HepG2 (cell line): ENCODE measurements around the gene DPAGT1. TPM values are rescaled to one million over a fixed set of nuclear protein-coding genes. Genes with fewer than 3 reads are reported as not detected.

ENCODE experiments used
- KDM4B ChIP-seq: sonication (generic); formaldehyde crosslinking; IDR thresholded peaks from 2 replicates; pipeline ENCODE4 v1.4.0; 2020; ENCODE audit warnings: missing genetic modification reagents
- MEIS2 ChIP-seq: sonication (generic); formaldehyde crosslinking; IDR thresholded peaks from 2 replicates; pipeline ENCODE4 v1.9.0; 2021; ENCODE audit warnings: mild to moderate bottlenecking, missing genetic modification reagents
- NFIC ChIP-seq: IDR thresholded peaks from 2 replicates; pipeline ENCODE4 v1.6.1; 2012; ENCODE audit warnings: mild to moderate bottlenecking, low read length, inconsistent platforms
- PAX8 ChIP-seq: sonication (generic); formaldehyde crosslinking; IDR thresholded peaks from 2 replicates; pipeline ENCODE4 v1.8.0; 2022; ENCODE audit warnings: mild to moderate bottlenecking, missing genetic modification reagents, borderline replicate concordance
- POLR2G ChIP-seq: fragments of 200-400 bp; formaldehyde crosslinking; IDR thresholded peaks from 2 replicates; pipeline ENCODE4 v1.6.1; 2018; ENCODE audit warnings: mild to moderate bottlenecking, low read depth, low read length, moderate library complexity
- RBM22 ChIP-seq: fragments of 200-400 bp; formaldehyde crosslinking; optimal IDR thresholded peaks from 2 replicates; pipeline ENCODE3; 2017; ENCODE audit warnings: mild to moderate bottlenecking, low read length, moderate library complexity
- TARDBP ChIP-seq: sonication (generic); formaldehyde crosslinking; IDR thresholded peaks from 2 replicates; pipeline ENCODE4 v1.8.0; 2022; ENCODE audit warnings: mild to moderate bottlenecking, missing genetic modification reagents
- TBX2 ChIP-seq: sonication (generic); formaldehyde crosslinking; IDR thresholded peaks from 2 replicates; pipeline ENCODE4 v1.5.0; 2020; ENCODE audit warnings: missing genetic modification reagents, mild to moderate bottlenecking, borderline replicate concordance
- XRCC5 ChIP-seq: fragments of 200-400 bp; formaldehyde crosslinking; optimal IDR thresholded peaks from 2 replicates; pipeline ENCODE3; 2017; ENCODE audit warnings: mild to moderate bottlenecking, low read length
- YEATS2 ChIP-seq: sonication (generic); formaldehyde crosslinking; IDR thresholded peaks from 2 replicates; pipeline ENCODE4 v1.4.0; 2020; ENCODE audit warnings: missing genetic modification reagents, borderline replicate concordance
- ZIK1 ChIP-seq: sonication (generic); formaldehyde crosslinking; IDR thresholded peaks from 2 replicates; pipeline ENCODE4 v1.5.0; 2020; ENCODE audit warnings: mild to moderate bottlenecking, low read depth, missing genetic modification reagents, borderline replicate concordance
- ZMYM2 ChIP-seq: sonication (generic); formaldehyde crosslinking; IDR thresholded peaks from 2 replicates; pipeline ENCODE4 v1.8.0; 2022; ENCODE audit warnings: mild to moderate bottlenecking, missing genetic modification reagents
- ZNF354B ChIP-seq: sonication (generic); formaldehyde crosslinking; IDR thresholded peaks from 2 replicates; pipeline ENCODE4 v1.8.0; 2022; ENCODE audit warnings: mild to moderate bottlenecking, missing genetic modification reagents
- ZNF569 ChIP-seq: sonication (generic); formaldehyde crosslinking; IDR thresholded peaks from 2 replicates; pipeline ENCODE4 v1.5.0; 2020; ENCODE audit warnings: mild to moderate bottlenecking, missing genetic modification reagents, moderate library complexity, borderline replicate concordance
- ZNF761 ChIP-seq: sonication (generic); formaldehyde crosslinking; conservative IDR thresholded peaks from 2 replicates; pipeline ENCODE4 v1.4.0; 2020; ENCODE audit warnings: mild to moderate bottlenecking, missing genetic modification reagents
- ZNF773 ChIP-seq: sonication (generic); formaldehyde crosslinking; IDR thresholded peaks from 2 replicates; pipeline ENCODE4 v1.4.0; 2020; ENCODE audit warnings: missing genetic modification reagents, borderline replicate concordance
- polyA plus RNA-seq, 8 experiments: library from polyadenylated mRNA; depleted of rRNA in 3 of 8; stranded (reverse) in 7 of 8; unstranded in 1 of 8; fragments of >200 nt; fragmentation: Illumina TruSeq in 4 of 8; extraction: Trizol in 4 of 8; gene quantifications; 2 replicates each; pipeline versions ENCODE4 v1.2.1 to v1.2.3, GENCODE V29; 2011 to 2016; ENCODE audit warnings: low read depth in 4 of 8, missing spikeins in 1 of 8, mixed read lengths in 1 of 8; ENCODE audit not compliant: insufficient read depth in 1 of 8
- total RNA-seq, 5 experiments: library from RNA; depleted of rRNA; stranded (reverse); fragments of >200 nt; fragmentation: Illumina TruSeq; extraction: Trizol; gene quantifications; 2 replicates each; pipeline ENCODE4 v1.2.3, GENCODE V29; 2016; ENCODE audit warnings: low read depth in 1 of 5
- TF ChIP-seq, protein P1 (sequence below): sonication (generic); formaldehyde crosslinking; IDR thresholded peaks from 2 replicates; pipeline ENCODE4 v1.4.0; 2020; ENCODE audit warnings: mild to moderate bottlenecking, missing genetic modification reagents, borderline replicate concordance
- TF ChIP-seq, protein P2 (sequence below): sonication (generic); formaldehyde crosslinking; IDR thresholded peaks from 2 replicates; pipeline ENCODE4 v1.8.0; 2022; ENCODE audit warnings: missing genetic modification reagents, low read depth, mild to moderate bottlenecking, borderline replicate concordance
- TF ChIP-seq, protein P3 (sequence below): sonication (generic); formaldehyde crosslinking; IDR thresholded peaks from 2 replicates; pipeline ENCODE4 v1.5.0; 2020; ENCODE audit warnings: missing genetic modification reagents
- TF ChIP-seq, protein P4 (sequence below): sonication (generic); formaldehyde crosslinking; IDR thresholded peaks from 2 replicates; pipeline ENCODE4 v1.4.0; 2020; ENCODE audit warnings: missing genetic modification reagents
- TF ChIP-seq, protein P5 (sequence below): sonication (generic); formaldehyde crosslinking; conservative IDR thresholded peaks from 2 replicates; pipeline ENCODE4 v1.8.0; 2022; ENCODE audit warnings: missing genetic modification reagents
- TF ChIP-seq, protein P6 (sequence below): sonication (generic); formaldehyde crosslinking; IDR thresholded peaks from 2 replicates; pipeline ENCODE4 v1.8.1; 2022; ENCODE audit warnings: mild to moderate bottlenecking, missing genetic modification reagents

The DPAGT1 gene
- total and polyA plus RNA-seq, 2 of the 13 experiments (the other 11 are each of a cell fraction or from before 2014, with no cell fraction given), result 37.6 to 70.7 TPM

DNA sequence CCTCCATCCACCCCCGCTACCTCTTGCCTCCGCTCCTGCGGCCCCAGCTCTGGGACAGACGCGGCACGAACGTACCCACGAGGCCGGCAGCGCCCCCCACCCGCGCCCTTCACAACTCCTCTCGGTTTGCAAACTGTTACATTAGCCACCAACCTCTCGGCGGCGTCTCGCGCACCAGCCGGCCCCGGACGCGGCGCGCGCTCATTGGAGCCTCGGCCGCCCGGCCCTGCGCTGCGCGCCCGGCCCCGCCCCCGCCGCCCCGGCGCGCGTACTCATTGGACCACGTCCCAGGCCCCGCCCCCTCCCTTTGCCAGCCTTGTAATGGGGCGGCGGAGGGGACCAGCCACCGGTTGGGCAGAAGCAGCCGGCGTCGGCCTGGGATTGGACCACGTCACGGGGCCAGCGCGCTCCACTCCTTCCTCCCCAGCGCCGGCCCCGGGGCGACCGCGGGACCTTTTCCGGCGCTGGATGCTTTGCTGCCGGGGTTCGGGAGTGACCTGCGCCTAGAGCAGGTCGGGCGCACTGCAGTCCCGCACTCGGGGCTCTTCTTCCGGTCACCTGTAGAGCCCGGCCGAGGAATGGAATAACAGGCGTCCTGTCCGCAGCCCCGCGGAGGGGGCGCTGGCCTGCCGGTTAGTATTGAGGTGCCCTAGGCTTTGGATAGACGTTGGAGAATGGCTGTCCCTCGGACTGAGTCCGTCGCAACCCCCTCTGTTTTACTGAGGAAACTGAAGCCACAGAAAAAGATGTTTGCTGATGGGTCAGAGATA lies 44.5 kb downstream of the DPAGT1 start, which contains the start of gene HYOU1 (continued):
- peak; percentile 32; the same call in 1 of the 2 replicates for TF ChIP-seq TARDBP
- TF ChIP-seq KDM4B (CRISPR knock-in tag), result no peak
- peak; percentile 81 for TF ChIP-seq POLR2G
- TF ChIP-seq ZNF354B, result no peak
- TF ChIP-seq RBM22, result no peak
- TF ChIP-seq, protein P1, sequence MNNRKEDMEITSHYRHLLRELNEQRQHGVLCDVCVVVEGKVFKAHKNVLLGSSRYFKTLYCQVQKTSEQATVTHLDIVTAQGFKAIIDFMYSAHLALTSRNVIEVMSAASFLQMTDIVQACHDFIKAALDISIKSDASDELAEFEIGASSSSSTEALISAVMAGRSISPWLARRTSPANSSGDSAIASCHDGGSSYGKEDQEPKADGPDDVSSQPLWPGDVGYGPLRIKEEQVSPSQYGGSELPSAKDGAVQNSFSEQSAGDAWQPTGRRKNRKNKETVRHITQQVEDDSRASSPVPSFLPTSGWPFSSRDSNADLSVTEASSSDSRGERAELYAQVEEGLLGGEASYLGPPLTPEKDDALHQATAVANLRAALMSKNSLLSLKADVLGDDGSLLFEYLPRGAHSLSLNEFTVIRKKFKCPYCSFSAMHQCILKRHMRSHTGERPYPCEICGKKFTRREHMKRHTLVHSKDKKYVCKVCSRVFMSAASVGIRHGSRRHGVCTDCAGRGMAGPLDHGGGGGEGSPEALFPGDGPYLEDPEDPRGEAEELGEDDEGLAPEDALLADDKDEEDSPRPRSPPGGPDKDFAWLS, result peak; percentile 76; the same call in 1 of the 2 replicates
- no peak for TF ChIP-seq NFIC
- TF ChIP-seq ZNF761 (CRISPR knock-in tag), result no peak; the same call in 1 of the 2 replicates
- TF ChIP-seq YEATS2 (CRISPR knock-in tag), result peak; percentile 48; the same call in 1 of the 2 replicates
- no peak for TF ChIP-seq MEIS2 (CRISPR knock-in tag)
- TF ChIP-seq ZMYM2 (CRISPR knock-in tag), result no peak
- TF ChIP-seq, protein P2, sequence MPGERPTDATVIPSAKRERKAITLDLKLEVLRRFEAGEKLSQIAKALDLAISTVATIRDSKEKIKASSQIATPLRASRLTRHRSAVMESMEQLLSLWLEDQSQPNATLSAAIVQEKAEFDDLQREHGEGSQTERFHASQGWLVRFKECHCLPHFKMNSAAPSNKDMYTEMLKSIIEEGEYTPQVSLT (CRISPR knock-in tag), result no peak
- no peak for TF ChIP-seq ZNF773 (CRISPR knock-in tag)
- TF ChIP-seq XRCC5, result peak; percentile 79
- TF ChIP-seq, protein P3, sequence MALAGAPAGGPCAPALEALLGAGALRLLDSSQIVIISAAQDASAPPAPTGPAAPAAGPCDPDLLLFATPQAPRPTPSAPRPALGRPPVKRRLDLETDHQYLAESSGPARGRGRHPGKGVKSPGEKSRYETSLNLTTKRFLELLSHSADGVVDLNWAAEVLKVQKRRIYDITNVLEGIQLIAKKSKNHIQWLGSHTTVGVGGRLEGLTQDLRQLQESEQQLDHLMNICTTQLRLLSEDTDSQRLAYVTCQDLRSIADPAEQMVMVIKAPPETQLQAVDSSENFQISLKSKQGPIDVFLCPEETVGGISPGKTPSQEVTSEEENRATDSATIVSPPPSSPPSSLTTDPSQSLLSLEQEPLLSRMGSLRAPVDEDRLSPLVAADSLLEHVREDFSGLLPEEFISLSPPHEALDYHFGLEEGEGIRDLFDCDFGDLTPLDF, result no peak
- TF ChIP-seq, protein P4, sequence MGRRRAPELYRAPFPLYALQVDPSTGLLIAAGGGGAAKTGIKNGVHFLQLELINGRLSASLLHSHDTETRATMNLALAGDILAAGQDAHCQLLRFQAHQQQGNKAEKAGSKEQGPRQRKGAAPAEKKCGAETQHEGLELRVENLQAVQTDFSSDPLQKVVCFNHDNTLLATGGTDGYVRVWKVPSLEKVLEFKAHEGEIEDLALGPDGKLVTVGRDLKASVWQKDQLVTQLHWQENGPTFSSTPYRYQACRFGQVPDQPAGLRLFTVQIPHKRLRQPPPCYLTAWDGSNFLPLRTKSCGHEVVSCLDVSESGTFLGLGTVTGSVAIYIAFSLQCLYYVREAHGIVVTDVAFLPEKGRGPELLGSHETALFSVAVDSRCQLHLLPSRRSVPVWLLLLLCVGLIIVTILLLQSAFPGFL, result no peak
- TF ChIP-seq TBX2 (CRISPR knock-in tag), result peak; percentile 43; the same call in 1 of the 2 replicates
- TF ChIP-seq ZNF569 (CRISPR knock-in tag), result no peak
- no peak for TF ChIP-seq PAX8 (CRISPR knock-in tag)
- TF ChIP-seq ZIK1, result no peak
- TF ChIP-seq, protein P5, sequence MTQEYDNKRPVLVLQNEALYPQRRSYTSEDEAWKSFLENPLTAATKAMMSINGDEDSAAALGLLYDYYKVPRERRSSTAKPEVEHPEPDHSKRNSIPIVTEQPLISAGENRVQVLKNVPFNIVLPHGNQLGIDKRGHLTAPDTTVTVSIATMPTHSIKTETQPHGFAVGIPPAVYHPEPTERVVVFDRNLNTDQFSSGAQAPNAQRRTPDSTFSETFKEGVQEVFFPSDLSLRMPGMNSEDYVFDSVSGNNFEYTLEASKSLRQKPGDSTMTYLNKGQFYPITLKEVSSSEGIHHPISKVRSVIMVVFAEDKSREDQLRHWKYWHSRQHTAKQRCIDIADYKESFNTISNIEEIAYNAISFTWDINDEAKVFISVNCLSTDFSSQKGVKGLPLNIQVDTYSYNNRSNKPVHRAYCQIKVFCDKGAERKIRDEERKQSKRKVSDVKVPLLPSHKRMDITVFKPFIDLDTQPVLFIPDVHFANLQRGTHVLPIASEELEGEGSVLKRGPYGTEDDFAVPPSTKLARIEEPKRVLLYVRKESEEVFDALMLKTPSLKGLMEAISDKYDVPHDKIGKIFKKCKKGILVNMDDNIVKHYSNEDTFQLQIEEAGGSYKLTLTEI (CRISPR knock-in tag), result no peak
- TF ChIP-seq, protein P6, sequence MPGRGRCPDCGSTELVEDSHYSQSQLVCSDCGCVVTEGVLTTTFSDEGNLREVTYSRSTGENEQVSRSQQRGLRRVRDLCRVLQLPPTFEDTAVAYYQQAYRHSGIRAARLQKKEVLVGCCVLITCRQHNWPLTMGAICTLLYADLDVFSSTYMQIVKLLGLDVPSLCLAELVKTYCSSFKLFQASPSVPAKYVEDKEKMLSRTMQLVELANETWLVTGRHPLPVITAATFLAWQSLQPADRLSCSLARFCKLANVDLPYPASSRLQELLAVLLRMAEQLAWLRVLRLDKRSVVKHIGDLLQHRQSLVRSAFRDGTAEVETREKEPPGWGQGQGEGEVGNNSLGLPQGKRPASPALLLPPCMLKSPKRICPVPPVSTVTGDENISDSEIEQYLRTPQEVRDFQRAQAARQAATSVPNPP, result no peak
